GM06990 (cell line): ENCODE data around the gene NEDD4L.
"Not testable (repeated sequence)": the region's sequence is repeated elsewhere in the genome, so short reads cannot be mapped to it uniquely, and the experiment has no call there.

Source experiments
- DNase-seq: peaks from one replicate; pipeline ENCODE4 v3.0.0-alpha.2; 2011; ENCODE audit not compliant: insufficient read length; ENCODE audit errors: extremely low read depth
- H3K27me3 ChIP-seq: replicated peaks from 2 replicates; pipeline ENCODE4 v1.6.0; 2011; ENCODE audit warnings: low read length; ENCODE audit not compliant: control insufficient read depth, insufficient read depth
- H3K36me3 ChIP-seq: 2 replicates; pipeline ENCODE4 v1.5.1; 2011; ENCODE audit warnings: low read length; ENCODE audit not compliant: control insufficient read depth, insufficient read depth
- H3K4me3 ChIP-seq: replicated peaks from 2 replicates; pipeline ENCODE4 v1.5.1; 2011; ENCODE audit warnings: low read depth, mild to moderate bottlenecking, control low read depth, low read length
- CTCF ChIP-seq: IDR thresholded peaks from 2 replicates; pipeline ENCODE4 v1.5.1; 2011; ENCODE audit warnings: low read length, control low read depth, mild to moderate bottlenecking, inconsistent platforms; ENCODE audit not compliant: insufficient read depth, poor library complexity, severe bottlenecking

Gene NEDD4L

DNA sequence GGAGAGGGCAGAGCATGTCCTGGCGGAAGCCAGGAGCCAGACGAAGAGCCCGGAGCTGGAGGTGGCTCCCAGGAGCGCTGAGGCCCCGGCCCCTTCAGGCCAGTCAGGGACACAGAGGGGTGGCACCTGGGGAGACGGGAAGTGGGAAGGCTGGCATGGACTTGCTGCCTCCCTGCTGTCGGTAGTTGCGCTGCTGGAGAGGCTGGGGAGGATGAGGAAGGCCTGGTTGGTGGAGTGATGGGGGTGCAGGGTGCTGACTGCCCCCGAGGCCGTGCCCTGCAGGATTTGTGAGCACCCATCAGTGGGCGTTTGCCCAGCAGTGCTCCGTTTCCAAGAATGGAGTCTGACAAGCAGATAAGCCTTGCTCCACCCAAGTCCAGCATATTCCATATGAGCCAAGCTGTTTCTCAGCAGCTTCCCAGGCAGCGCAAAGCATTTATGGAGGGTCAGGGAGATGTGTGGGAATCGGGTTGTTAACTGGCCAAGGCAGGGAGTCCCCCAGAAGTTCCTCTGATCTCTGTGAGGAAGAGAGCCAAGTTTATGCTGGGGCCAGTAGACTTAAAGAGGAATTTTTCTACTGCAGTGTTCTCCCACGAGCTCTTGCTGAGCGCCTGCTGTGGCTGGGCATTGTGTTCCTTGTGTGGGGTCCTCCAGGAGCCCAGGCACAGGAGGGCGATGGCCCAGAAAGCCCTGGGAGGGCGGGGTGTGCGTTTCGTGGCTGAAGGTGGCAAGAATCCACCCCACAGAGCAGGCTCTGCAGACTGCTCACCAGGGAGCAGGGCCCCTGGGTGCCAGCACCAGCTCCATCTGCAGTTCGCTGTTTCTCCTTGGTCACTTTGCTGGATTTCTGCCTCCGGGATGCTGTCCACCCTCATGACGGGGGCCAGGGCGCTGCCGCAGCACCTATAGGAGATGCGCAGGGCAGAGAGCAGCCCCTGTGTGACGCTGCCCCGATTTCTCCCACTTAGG, 334.7 kb downstream of the NEDD4L start:
- Histone ChIP-seq H3K27me3 (no peaks in the 10 kb centered on the region), H3K36me3 (peaks cover 4% of the 10 kb centered on the region), H3K4me3 (no peak overlapping the region)
- TF ChIP-seq CTCF = no peak
- DNase-seq = no peak

DNA sequence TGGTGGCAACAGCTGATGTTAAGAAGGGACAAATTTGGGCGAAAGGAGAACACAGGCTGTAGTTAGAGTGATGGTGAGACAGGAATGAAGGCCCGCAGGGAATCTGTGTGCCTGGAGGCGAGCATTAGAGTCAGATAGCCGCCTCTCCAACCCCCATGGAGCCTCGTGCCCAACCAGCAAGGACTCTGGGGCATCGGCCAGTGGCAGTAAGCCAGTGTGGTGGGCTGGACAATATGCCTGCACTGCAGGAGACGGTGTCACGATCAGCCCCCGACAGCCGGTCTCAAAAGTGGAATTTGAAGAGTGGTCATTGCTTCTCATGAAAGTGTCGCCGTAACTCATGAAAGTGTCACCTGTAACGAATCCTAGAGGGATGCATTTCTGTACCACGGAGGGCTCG, 335.4 kb downstream of the NEDD4L start:
- Histone ChIP-seq H3K36me3 (peaks cover 4% of the 10 kb centered on the region), H3K4me3 (no peak overlapping the region), H3K27me3 (no peaks in the 10 kb centered on the region)
- no peak for TF ChIP-seq CTCF
- no peak for DNase-seq

GRCh38 chr18:58380113-58380512, 336.1 kb downstream of the NEDD4L start:
- H3K36me3 ChIP-seq, H3K4me3 ChIP-seq, DNase-seq, H3K27me3 ChIP-seq: not testable (repeated sequence)

DNA sequence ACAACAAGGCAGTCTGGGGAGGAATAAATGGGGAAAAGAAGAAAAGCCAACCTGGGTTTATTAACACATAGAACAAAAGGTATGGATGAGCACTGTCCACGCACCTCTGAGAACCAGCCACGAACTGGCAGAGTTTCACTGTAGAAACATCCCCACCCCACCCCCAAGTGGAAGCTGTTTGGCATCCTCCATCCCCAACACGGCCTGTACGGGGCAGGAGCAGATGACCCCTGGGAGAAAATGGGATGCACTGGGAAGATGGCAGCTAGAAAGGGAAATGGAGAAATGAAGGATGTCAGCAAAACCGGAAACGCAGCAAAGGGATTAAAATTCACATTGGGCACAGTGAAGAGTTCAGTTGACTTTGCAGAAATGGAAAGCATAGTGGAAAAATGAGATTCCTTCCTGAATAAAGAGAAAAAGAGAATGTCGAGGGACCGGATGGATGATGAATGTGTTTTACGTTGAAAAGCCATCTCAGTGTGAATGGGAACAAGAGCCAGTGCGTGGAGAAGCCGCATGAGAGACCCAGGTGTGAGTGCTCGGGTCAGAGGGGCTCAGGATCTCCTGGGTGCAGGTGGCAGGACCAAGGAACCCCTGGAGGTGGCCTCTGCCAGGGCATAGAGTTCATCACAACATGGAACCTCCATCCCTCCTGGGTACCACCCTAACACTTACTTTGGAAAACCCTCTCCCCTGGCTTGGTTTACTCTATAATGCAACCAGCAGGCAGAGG, 337.8 kb downstream of the NEDD4L start:
- no peak for TF ChIP-seq CTCF
- H3K36me3 ChIP-seq = no peaks in the 10 kb centered on the region; the same call in none of the 2 replicates
- H3K27me3 ChIP-seq = no peaks in the 10 kb centered on the region
- no peak for DNase-seq
- H3K4me3 ChIP-seq = no peak overlapping the region

- no peak overlapping the region for H3K4me3 ChIP-seq
- no peaks in the 10 kb centered on the region; the same call in 1 of the 2 replicates for H3K36me3 ChIP-seq
- TF ChIP-seq CTCF = no peak
- H3K27me3 ChIP-seq = no peaks in the 10 kb centered on the region
- no peak for DNase-seq
These were observed 338.4 kb downstream of the NEDD4L start for GRCh38 chr18:58382446-58382845.

DNA sequence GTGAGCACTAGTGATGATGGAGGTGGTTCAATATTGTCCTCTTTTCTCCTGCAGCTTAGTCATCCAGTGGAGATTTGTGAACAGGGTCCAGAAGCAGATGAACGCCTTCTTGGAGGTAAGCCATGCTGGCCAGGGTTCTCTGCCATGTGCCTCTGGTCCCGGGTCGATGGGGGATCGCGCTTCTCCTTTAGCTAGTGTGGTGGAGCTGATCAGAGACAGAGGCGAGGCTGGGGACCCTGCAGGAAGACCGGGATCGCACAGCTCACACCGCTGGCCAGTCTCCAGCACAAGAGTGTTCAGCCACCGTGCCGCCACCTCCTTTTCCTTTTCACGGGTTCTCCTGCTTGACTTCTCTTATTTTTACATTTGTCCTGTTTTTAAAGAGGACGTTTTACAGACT, 341.4 kb downstream of the NEDD4L start:
- H3K36me3 ChIP-seq = peaks cover 3% of the 10 kb centered on the region
- no peak for TF ChIP-seq CTCF
- no peak for DNase-seq
- H3K4me3 ChIP-seq = no peak overlapping the region
- no peaks in the 10 kb centered on the region for H3K27me3 ChIP-seq
